Uterus (tissue), 4 donors: ENCODE measurements around the gene DPP6. TPM values are rescaled to one million over a fixed set of nuclear protein-coding genes. Genes with fewer than 3 reads are reported as not detected.

Experiments used
- DNase-seq, 2 donors: peaks; one replicate each; pipeline ENCODE4 v3.0.0-alpha.2; 2019 to 2020
- H3K27ac ChIP-seq, 2 donors: fragments of 200-600 bp; sonication (generic); 1 replicate in 1 of 2; 2 replicates in 1 of 2; pipeline ENCODE4 v1.5.1; 2016 to 2018
- H3K27me3 ChIP-seq, 2 donors: fragments of 200-600 bp; sonication (generic); one replicate each; pipeline ENCODE4 v1.5.1; 2018 to 2019; ENCODE audit warnings: control low read depth in 1 of 2
- H3K36me3 ChIP-seq, 2 donors: fragments of 200-600 bp; sonication (generic); one replicate each; pipeline ENCODE4 v1.5.1; 2019; ENCODE audit warnings: control low read depth in 1 of 2
- H3K4me1 ChIP-seq, 2 donors: fragments of 200-600 bp; sonication (generic); one replicate each; pipeline ENCODE4 v1.5.1; 2018 to 2019; ENCODE audit warnings: control low read depth in 1 of 2
- H3K4me3 ChIP-seq, 2 donors: fragments of 200-600 bp; sonication (generic); 1 replicate in 1 of 2; 2 replicates in 1 of 2; pipeline ENCODE4 v1.5.1; 2018 to 2019; ENCODE audit warnings: mild to moderate bottlenecking in 1 of 2
- H3K9me3 ChIP-seq, 2 donors: fragments of 200-600 bp; sonication (generic); one replicate each; pipeline ENCODE4 v1.5.1; 2019; ENCODE audit warnings: control low read depth in 1 of 2
- CTCF ChIP-seq, 4 experiments: fragments of 200-600 bp in 2 of 4; fragments of 450-650 bp in 2 of 4; sonication (generic) in 2 of 4; IDR thresholded peaks; one replicate each; pipeline ENCODE4 v1.5.1; 2016 to 2019; ENCODE audit warnings: antibody characterized with exemption in 4 of 4, mild to moderate bottlenecking in 2 of 4, moderate library complexity in 1 of 4
- POLR2A ChIP-seq, 2 donors: fragments of 450-650 bp; IDR thresholded peaks; one replicate each; pipeline ENCODE4 v1.6.1; 2016; ENCODE audit warnings: antibody characterized with exemption in 2 of 2, mild to moderate bottlenecking in 1 of 2, moderate library complexity in 1 of 2
- intact Hi-C: fragments of 100-400 bp; cut with DNase I; formaldehyde crosslinking; loops from one replicate; pipeline ENCODE4 v1.15.1; 2023; ENCODE audit warnings: low total_unique reads
- total RNA-seq, 4 donors: library from RNA; depleted of rRNA in 3 of 4; stranded (reverse); fragments of >200 nt in 3 of 4; gene quantifications; one replicate each; pipeline versions ENCODE4 v1.1.0 to v1.2.4, GENCODE V29; 2014 to 2023
- donor health status: DM: yes; HTN: yes; CAD: no.

Gene DPP6
- total RNA-seq, 4 donors from 2014 or later, result 4.1 to 107 (median 42.7) TPM

DNA sequence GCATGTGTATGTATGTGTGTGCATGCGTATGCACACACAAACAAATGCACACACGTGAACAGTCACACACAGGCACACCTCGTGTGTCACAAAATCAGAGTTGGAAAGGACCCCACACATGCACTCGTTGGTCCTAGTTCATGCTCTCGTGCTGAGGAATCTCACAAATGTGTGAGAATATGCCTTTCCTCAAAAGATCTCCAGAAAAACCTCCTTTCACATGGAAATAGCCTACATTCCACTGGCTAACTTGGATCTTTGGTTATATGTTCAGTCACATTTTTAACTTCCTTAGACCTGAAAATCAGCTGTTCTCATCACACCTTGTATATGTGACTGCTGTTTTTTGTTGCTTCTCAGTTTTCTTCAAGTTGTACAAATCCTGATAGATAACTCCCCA, 256.7 kb downstream of the DPP6 start:
- H3K27me3 ChIP-seq, result no peaks in the 10 kb centered on the region
- intact Hi-C loops, result no loop called here
- no peaks in the 10 kb centered on the region for H3K4me1 ChIP-seq
- H3K9me3 ChIP-seq, result no peaks in the 10 kb centered on the region
- no peak overlapping the region for H3K27ac ChIP-seq
- TF ChIP-seq POLR2A (IDR thresholded peaks at IDR 0.05) (no peak), CTCF (IDR thresholded peaks at IDR 0.05) (no peak)
- no peaks in the 10 kb centered on the region for H3K36me3 ChIP-seq
- no peak overlapping the region for H3K4me3 ChIP-seq
- DNase-seq, result no peak

DNA sequence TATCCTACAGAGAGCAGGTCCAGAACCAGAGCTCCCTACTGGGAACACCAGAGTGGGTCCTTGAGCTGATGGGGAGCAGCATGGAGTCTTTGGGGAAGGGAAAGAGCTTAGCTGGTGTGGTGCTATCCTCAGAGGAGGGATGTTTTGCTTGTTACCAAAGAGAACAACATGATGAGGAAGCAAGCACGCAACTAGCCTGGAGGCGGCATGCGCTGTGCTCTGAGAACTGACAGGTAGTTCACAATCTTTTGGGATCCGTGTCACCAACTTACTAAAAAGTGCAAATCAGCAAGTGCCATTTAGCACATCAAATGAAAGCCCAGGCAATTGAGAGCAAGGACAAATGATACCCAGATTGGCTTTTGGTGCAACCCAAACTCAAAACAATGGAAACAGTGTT, 257.9 kb downstream of the DPP6 start:
- H3K27ac ChIP-seq, result no peak overlapping the region
- no peak for TF ChIP-seq POLR2A (IDR thresholded peaks at IDR 0.05)
- no peak for TF ChIP-seq CTCF (IDR thresholded peaks at IDR 0.05)

GRCh38 chr7:154324196-154324595, 272.0 kb downstream of the DPP6 start:
- H3K27ac ChIP-seq, result no peak overlapping the region
- TF ChIP-seq POLR2A (IDR thresholded peaks at IDR 0.05) (no peak), CTCF (IDR thresholded peaks at IDR 0.05) (no peak)
- intact Hi-C loops, result no loop called here

More for the DNA sequence above, 257.9 kb downstream of the DPP6 start:
- no peak for DNase-seq
- Histone ChIP-seq H3K4me3 (no peak overlapping the region), H3K4me1 (no peaks in the 10 kb centered on the region), H3K27me3 (no peaks in the 10 kb centered on the region), H3K36me3 (no peaks in the 10 kb centered on the region), H3K9me3 (no peaks in the 10 kb centered on the region)
- intact Hi-C loops, result loop anchor here (10.0 kb wide), 1 partner anchor 55 kb away; no protein-coding TSS in a partner anchor

GRCh38 chr7:154326421-154326820, 274.2 kb downstream of the DPP6 start:
- no peaks in the 10 kb centered on the region for H3K27me3 ChIP-seq
- no peaks in the 10 kb centered on the region for H3K36me3 ChIP-seq
- no peaks in the 10 kb centered on the region for H3K4me1 ChIP-seq
- H3K9me3 ChIP-seq, result no peaks in the 10 kb centered on the region
- intact Hi-C loops, result no loop called here
- no peak for DNase-seq
- H3K27ac ChIP-seq, result no peak overlapping the region
- no peak overlapping the region for H3K4me3 ChIP-seq
- TF ChIP-seq CTCF (IDR thresholded peaks at IDR 0.05), result no peak
- TF ChIP-seq POLR2A (IDR thresholded peaks at IDR 0.05), result no peak

More at GRCh38 chr7:154324196-154324595, 272.0 kb downstream of the DPP6 start:
- Histone ChIP-seq H3K9me3 (no peaks in the 10 kb centered on the region), H3K27me3 (no peaks in the 10 kb centered on the region), H3K4me3 (no peak overlapping the region), H3K36me3 (no peaks in the 10 kb centered on the region), H3K4me1 (no peaks in the 10 kb centered on the region)
- no peak for DNase-seq

DNA sequence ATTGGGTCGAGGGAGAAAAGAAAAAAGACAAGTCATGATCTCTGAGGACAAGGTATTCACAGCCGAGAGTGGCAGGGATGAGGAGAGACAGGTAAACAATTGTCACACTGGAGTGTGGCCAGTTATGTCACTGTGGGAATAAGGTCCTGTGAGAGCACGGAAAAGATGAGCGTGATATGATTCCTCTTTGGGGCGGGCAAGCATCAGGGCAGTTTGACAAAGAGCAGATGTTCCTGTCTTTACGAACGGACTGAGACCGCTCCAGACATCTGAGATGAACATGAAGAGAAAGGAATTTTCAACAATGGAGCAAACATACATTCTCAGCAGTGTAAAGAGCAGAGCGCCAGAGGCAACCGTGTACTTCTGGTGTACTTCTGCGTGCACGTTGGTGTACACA, 278.1 kb downstream of the DPP6 start:
- intact Hi-C loops, result no loop called here
- no peak for DNase-seq
- no peak overlapping the region for H3K4me3 ChIP-seq
- H3K27me3 ChIP-seq, result no peaks in the 10 kb centered on the region
- TF ChIP-seq POLR2A (IDR thresholded peaks at IDR 0.05) (no peak), CTCF (IDR thresholded peaks at IDR 0.05) (no peak)
- H3K4me1 ChIP-seq, result no peaks in the 10 kb centered on the region
- H3K9me3 ChIP-seq, result no peaks in the 10 kb centered on the region
- H3K27ac ChIP-seq, result no peak overlapping the region
- no peaks in the 10 kb centered on the region for H3K36me3 ChIP-seq
